ENCODE results near the gene PTPRG. TPM values are rescaled to one million over a fixed set of nuclear protein-coding genes. Genes with fewer than 3 reads are reported as not detected.

Gene PTPRG
- total RNA-seq, 1 experiment from 2014 or later = 0.73 TPM

DNA sequence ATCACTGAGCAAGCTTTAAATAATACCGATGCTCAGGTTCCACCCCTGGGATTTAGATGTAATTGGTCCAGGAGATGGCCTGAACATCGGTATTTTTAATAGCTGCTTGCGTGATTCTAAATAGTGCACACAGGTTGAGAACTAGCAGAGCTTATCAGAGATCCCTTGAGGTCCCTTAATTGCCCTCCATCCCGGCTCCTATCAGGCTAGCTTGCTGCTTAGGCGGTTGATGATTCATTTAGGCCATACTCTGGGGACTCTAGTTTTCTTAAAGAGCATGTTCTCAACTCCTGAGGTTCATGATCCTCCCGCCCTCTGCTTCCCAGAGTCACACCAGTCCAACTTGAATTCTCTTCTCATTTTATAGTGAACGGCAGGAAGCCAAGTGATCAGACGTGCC, 531.7 kb downstream of the PTPRG start:
- BruUV-seq (replicated peaks) = no TSS peak
- ChIA-PET POLR2A (ENCODE audit: unreplicated experiment) (no interaction called here), CTCF (no interaction called here)
- H3K27me3 ChIP-seq (ENCODE audit: low read length) = peaks cover 5% of the 10 kb centered on the region; the same call in 1 of the 2 replicates
- H3K4me1 ChIP-seq (ENCODE audit: insufficient read depth, low read length) = no peaks in the 10 kb centered on the region
- no peak for TF ChIP-seq EZH2 (IDR thresholded peaks at IDR 0.05; ENCODE audit: low read length, unreplicated experiment)
- TF ChIP-seq, protein P1, sequence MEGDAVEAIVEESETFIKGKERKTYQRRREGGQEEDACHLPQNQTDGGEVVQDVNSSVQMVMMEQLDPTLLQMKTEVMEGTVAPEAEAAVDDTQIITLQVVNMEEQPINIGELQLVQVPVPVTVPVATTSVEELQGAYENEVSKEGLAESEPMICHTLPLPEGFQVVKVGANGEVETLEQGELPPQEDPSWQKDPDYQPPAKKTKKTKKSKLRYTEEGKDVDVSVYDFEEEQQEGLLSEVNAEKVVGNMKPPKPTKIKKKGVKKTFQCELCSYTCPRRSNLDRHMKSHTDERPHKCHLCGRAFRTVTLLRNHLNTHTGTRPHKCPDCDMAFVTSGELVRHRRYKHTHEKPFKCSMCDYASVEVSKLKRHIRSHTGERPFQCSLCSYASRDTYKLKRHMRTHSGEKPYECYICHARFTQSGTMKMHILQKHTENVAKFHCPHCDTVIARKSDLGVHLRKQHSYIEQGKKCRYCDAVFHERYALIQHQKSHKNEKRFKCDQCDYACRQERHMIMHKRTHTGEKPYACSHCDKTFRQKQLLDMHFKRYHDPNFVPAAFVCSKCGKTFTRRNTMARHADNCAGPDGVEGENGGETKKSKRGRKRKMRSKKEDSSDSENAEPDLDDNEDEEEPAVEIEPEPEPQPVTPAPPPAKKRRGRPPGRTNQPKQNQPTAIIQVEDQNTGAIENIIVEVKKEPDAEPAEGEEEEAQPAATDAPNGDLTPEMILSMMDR (conservative IDR thresholded peaks at IDR 0.05; ENCODE audit: low read depth, low read length) = no peak
- TF ChIP-seq EZH2phosphoT487 (IDR thresholded peaks at IDR 0.05; ENCODE audit: borderline replicate concordance, low read length) = no peak
- no peak overlapping the region for H3K4me3 ChIP-seq (ENCODE audit: low read length)
- no peaks in the 10 kb centered on the region for H4K20me1 ChIP-seq (ENCODE audit: low read length)
- H3K4me2 ChIP-seq (ENCODE audit: low read length) = no peak overlapping the region
- no peaks in the 10 kb centered on the region for H3K9me3 ChIP-seq (ENCODE audit: low read length)
- no peaks in the 10 kb centered on the region for H3K9me2 ChIP-seq (replicated peaks; ENCODE audit: low read length)
- no peak overlapping the region for H2AFZ ChIP-seq (ENCODE audit: low read length)
- H3K9ac ChIP-seq (ENCODE audit: low read length) = no peak overlapping the region
- H3K27ac ChIP-seq (ENCODE audit: low read length) = no peak overlapping the region
- ATAC-seq = no peak
- no peaks in the 10 kb centered on the region for H3K36me3 ChIP-seq (ENCODE audit: low read depth, low read length)
- H3F3A ChIP-seq (ENCODE audit: low read length, unreplicated experiment) = no peaks in the 10 kb centered on the region
- no peaks in the 10 kb centered on the region for H3K79me2 ChIP-seq (ENCODE audit: low read length)
- DNase-seq = no peak
- intact Hi-C loops (cut with micrococcal nuclease) = no loop called here

DNA sequence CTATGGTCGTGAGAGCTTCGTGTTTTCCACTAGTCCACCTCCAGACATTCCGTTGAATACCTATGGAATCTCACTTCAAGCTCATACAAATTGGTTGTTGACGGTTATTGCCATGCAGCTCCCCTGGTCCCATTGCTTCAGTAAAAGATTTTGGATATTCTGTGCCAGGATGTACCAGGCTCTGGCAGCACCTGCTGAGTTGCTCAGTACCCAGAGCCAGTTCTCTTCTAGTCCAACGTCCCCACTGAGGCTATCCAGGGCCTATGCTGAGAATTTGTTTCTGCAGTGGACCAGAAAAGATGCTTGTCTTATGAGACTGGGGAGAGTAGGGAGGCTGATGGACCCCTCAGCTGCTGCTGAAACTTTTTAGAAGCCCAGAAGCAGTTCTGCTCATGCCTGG, 533.1 kb downstream of the PTPRG start:
- no peaks in the 10 kb centered on the region for H3K36me3 ChIP-seq (ENCODE audit: low read depth, low read length)
- no peak overlapping the region for H3K4me2 ChIP-seq (ENCODE audit: low read length)
- TF ChIP-seq EZH2phosphoT487 (IDR thresholded peaks at IDR 0.05; ENCODE audit: borderline replicate concordance, low read length) = no peak
- no peak for TF ChIP-seq EZH2 (IDR thresholded peaks at IDR 0.05; ENCODE audit: low read length, unreplicated experiment)
- TF ChIP-seq, protein P1 (conservative IDR thresholded peaks at IDR 0.05; ENCODE audit: low read depth, low read length) = no peak
- H3K27me3 ChIP-seq (ENCODE audit: low read length) = peaks cover 5% of the 10 kb centered on the region; the same call in 1 of the 2 replicates
- H2AFZ ChIP-seq (ENCODE audit: low read length) = no peak overlapping the region
- H3F3A ChIP-seq (ENCODE audit: low read length, unreplicated experiment) = no peaks in the 10 kb centered on the region
- H3K27ac ChIP-seq (ENCODE audit: low read length) = no peak overlapping the region
- no peaks in the 10 kb centered on the region for H3K9me2 ChIP-seq (replicated peaks; ENCODE audit: low read length)
- H3K4me1 ChIP-seq (ENCODE audit: insufficient read depth, low read length) = no peaks in the 10 kb centered on the region
- no peak overlapping the region for H3K9ac ChIP-seq (ENCODE audit: low read length)
- H4K20me1 ChIP-seq (ENCODE audit: low read length) = no peaks in the 10 kb centered on the region
- no peaks in the 10 kb centered on the region for H3K9me3 ChIP-seq (ENCODE audit: low read length)
- ChIA-PET POLR2A (ENCODE audit: unreplicated experiment) (no interaction called here), CTCF (no interaction called here)
- ATAC-seq (no peak), DNase-seq (no peak)
- H3K4me3 ChIP-seq (ENCODE audit: low read length) = no peak overlapping the region
- no TSS peak for BruUV-seq (replicated peaks)
- H3K79me2 ChIP-seq (ENCODE audit: low read length) = no peaks in the 10 kb centered on the region
- intact Hi-C loops (cut with micrococcal nuclease) = no loop called here

DNA sequence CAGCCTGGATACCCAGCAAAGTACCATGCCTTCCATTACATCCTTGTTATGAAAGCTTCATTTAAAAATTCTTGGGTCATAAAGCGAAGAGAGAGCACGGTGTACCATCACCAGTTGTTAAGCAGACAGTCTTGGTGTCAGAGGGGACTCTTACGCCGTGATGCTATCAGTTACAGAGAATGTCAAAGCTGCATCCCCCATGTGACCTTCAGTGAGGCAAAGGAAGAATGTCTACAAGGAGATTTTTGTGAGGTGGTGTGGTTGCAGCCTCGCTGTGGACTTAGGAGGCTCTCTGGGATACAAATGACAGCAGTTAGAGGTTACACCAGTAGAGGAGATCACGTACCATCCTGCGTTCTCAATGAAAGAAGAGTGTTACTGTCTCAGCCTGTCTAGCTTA, 533.7 kb downstream of the PTPRG start:
- Histone ChIP-seq H3K9ac (ENCODE audit: low read length) (no peak overlapping the region), H3K4me1 (ENCODE audit: insufficient read depth, low read length) (no peaks in the 10 kb centered on the region), H3K9me2 (replicated peaks; ENCODE audit: low read length) (no peaks in the 10 kb centered on the region), H4K20me1 (ENCODE audit: low read length) (no peaks in the 10 kb centered on the region), H2AFZ (ENCODE audit: low read length) (no peak overlapping the region), H3K4me2 (ENCODE audit: low read length) (no peak overlapping the region), H3K27me3 (ENCODE audit: low read length) (peaks cover 5% of the 10 kb centered on the region; the same call in 1 of the 2 replicates), H3K36me3 (ENCODE audit: low read depth, low read length) (no peaks in the 10 kb centered on the region), H3F3A (ENCODE audit: low read length, unreplicated experiment) (no peaks in the 10 kb centered on the region), H3K9me3 (ENCODE audit: low read length) (no peaks in the 10 kb centered on the region), H3K79me2 (ENCODE audit: low read length) (no peaks in the 10 kb centered on the region), H3K27ac (ENCODE audit: low read length) (no peak overlapping the region), H3K4me3 (ENCODE audit: low read length) (no peak overlapping the region)
- CTCF ChIA-PET = no interaction called here
- POLR2A ChIA-PET (ENCODE audit: unreplicated experiment) = no interaction called here
- ATAC-seq (no peak), DNase-seq (no peak)
- BruUV-seq (replicated peaks) = no TSS peak
- TF ChIP-seq, protein P1 (conservative IDR thresholded peaks at IDR 0.05; ENCODE audit: low read depth, low read length) = no peak
- TF ChIP-seq EZH2phosphoT487 (IDR thresholded peaks at IDR 0.05; ENCODE audit: borderline replicate concordance, low read length) (no peak), EZH2 (IDR thresholded peaks at IDR 0.05; ENCODE audit: low read length, unreplicated experiment) (no peak)
- intact Hi-C loops (cut with micrococcal nuclease) = no loop called here

Measured in PC-3 (cell line).